ENCODE data around the gene NTSR2. TPM values are rescaled to one million over a fixed set of nuclear protein-coding genes. Genes with fewer than 3 reads are reported as not detected.

The NTSR2 gene
- total RNA-seq, 1 donor from 2014 or later, result not detected

- H3K9me3 Mint-ChIP-seq (ENCODE audit: unreplicated experiment), result peaks cover 3% of the 10 kb centered on the region
- TF ChIP-seq EZH2 (IDR thresholded peaks at IDR 0.05; ENCODE audit: insufficient read depth, low read length) (no peak), CTCF (IDR thresholded peaks at IDR 0.05; ENCODE audit: insufficient read depth, low read depth, low read length) (no peak)
- Histone ChIP-seq H3K27ac (ENCODE audit: low read depth, low read length) (no peak overlapping the region), H3K36me3 (ENCODE audit: insufficient read depth, low read length) (no peaks in the 10 kb centered on the region), H3K79me2 (ENCODE audit: insufficient read depth, low read length) (no peaks in the 10 kb centered on the region), H3K9ac (ENCODE audit: low read length) (no peak overlapping the region), H4K20me1 (ENCODE audit: insufficient read depth, low read length) (no peaks in the 10 kb centered on the region), H3K27me3 (ENCODE audit: insufficient read depth, low read length) (peaks cover 37% of the 10 kb centered on the region), H3K4me3 (ENCODE audit: insufficient read depth, low read depth, low read length) (no peak overlapping the region), H2AFZ (ENCODE audit: low read depth, low read length) (no peak overlapping the region), H3K9me3 (ENCODE audit: insufficient read depth, low read depth, low read length) (no peaks in the 10 kb centered on the region), H3K4me2 (ENCODE audit: low read length) (no peak overlapping the region), H3K4me1 (ENCODE audit: insufficient read depth, low read length) (peaks cover 6% of the 10 kb centered on the region)
- no peak overlapping the region for H3K4me3 Mint-ChIP-seq (ENCODE audit: unreplicated experiment)
- H3K4me1 Mint-ChIP-seq (ENCODE audit: low read depth, unreplicated experiment), result peaks cover 20% of the 10 kb centered on the region
- DNase-seq (ENCODE audit: low read depth), result no peak
- H3K27ac Mint-ChIP-seq (ENCODE audit: unreplicated experiment), result no peak overlapping the region
- FAIRE-seq, result no peak
- H3K27me3 Mint-ChIP-seq (ENCODE audit: low read depth, unreplicated experiment), result peaks cover 49% of the 10 kb centered on the region
- H3K36me3 Mint-ChIP-seq (ENCODE audit: low read depth, unreplicated experiment), result no peaks in the 10 kb centered on the region
Observed at GRCh38 chr2:11679486-11680181, 9.6 kb upstream of the NTSR2 start.

- no peaks in the 10 kb centered on the region for H3K79me2 ChIP-seq (ENCODE audit: insufficient read depth, low read length)
- H3K4me2 ChIP-seq (ENCODE audit: low read length), result no peak overlapping the region
- H3K27me3 ChIP-seq (ENCODE audit: insufficient read depth, low read length), result peaks cover 36% of the 10 kb centered on the region
- peaks cover 3% of the 10 kb centered on the region for H3K9me3 Mint-ChIP-seq (ENCODE audit: unreplicated experiment)
- no peaks in the 10 kb centered on the region for H3K9me3 ChIP-seq (ENCODE audit: insufficient read depth, low read depth, low read length)
- no peak overlapping the region for H3K27ac Mint-ChIP-seq (ENCODE audit: unreplicated experiment)
- DNase-seq (ENCODE audit: low read depth), result no peak
- no peak overlapping the region for H3K9ac ChIP-seq (ENCODE audit: low read length)
- TF ChIP-seq CTCF (IDR thresholded peaks at IDR 0.05; ENCODE audit: insufficient read depth, low read depth, low read length) (no peak), EZH2 (IDR thresholded peaks at IDR 0.05; ENCODE audit: insufficient read depth, low read length) (no peak)
- peaks cover 47% of the 10 kb centered on the region for H3K27me3 Mint-ChIP-seq (ENCODE audit: low read depth, unreplicated experiment)
- no peaks in the 10 kb centered on the region for H3K36me3 ChIP-seq (ENCODE audit: insufficient read depth, low read length)
- no peak overlapping the region for H2AFZ ChIP-seq (ENCODE audit: low read depth, low read length)
- H3K4me3 Mint-ChIP-seq (ENCODE audit: unreplicated experiment), result no peak overlapping the region
- H3K4me3 ChIP-seq (ENCODE audit: insufficient read depth, low read depth, low read length), result no peak overlapping the region
- peaks cover 20% of the 10 kb centered on the region for H3K4me1 Mint-ChIP-seq (ENCODE audit: low read depth, unreplicated experiment)
- H3K4me1 ChIP-seq (ENCODE audit: insufficient read depth, low read length), result peaks cover 6% of the 10 kb centered on the region
- no peak for FAIRE-seq
- H3K27ac ChIP-seq (ENCODE audit: low read depth, low read length), result no peak overlapping the region
- no peaks in the 10 kb centered on the region for H3K36me3 Mint-ChIP-seq (ENCODE audit: low read depth, unreplicated experiment)
- H4K20me1 ChIP-seq (ENCODE audit: insufficient read depth, low read length), result no peaks in the 10 kb centered on the region
Observed at GRCh38 chr2:11679016-11679415, 9.0 kb upstream of the NTSR2 start.

GRCh38 chr2:11678306-11678960 is 8.4 kb upstream of the NTSR2 start:
- H3K36me3 ChIP-seq (ENCODE audit: insufficient read depth, low read length), result no peaks in the 10 kb centered on the region
- H3K9me3 ChIP-seq (ENCODE audit: insufficient read depth, low read depth, low read length), result no peaks in the 10 kb centered on the region
- DNase-seq (ENCODE audit: low read depth), result no peak
- H3K27me3 ChIP-seq (ENCODE audit: insufficient read depth, low read length), result peaks cover 31% of the 10 kb centered on the region
- no peak for FAIRE-seq
- H2AFZ ChIP-seq (ENCODE audit: low read depth, low read length), result no peak overlapping the region
- H3K27me3 Mint-ChIP-seq (ENCODE audit: low read depth, unreplicated experiment), result peaks cover 46% of the 10 kb centered on the region
- H3K36me3 Mint-ChIP-seq (ENCODE audit: low read depth, unreplicated experiment), result no peaks in the 10 kb centered on the region
- H3K4me3 ChIP-seq (ENCODE audit: insufficient read depth, low read depth, low read length), result no peak overlapping the region
- H3K4me1 ChIP-seq (ENCODE audit: insufficient read depth, low read length), result peaks cover 6% of the 10 kb centered on the region
- peaks cover 20% of the 10 kb centered on the region for H3K4me1 Mint-ChIP-seq (ENCODE audit: low read depth, unreplicated experiment)
- no peak overlapping the region for H3K9ac ChIP-seq (ENCODE audit: low read length)
- H3K4me3 Mint-ChIP-seq (ENCODE audit: unreplicated experiment), result no peak overlapping the region
- H3K9me3 Mint-ChIP-seq (ENCODE audit: unreplicated experiment), result peaks cover 3% of the 10 kb centered on the region
- no peak overlapping the region for H3K4me2 ChIP-seq (ENCODE audit: low read length)
- TF ChIP-seq EZH2 (IDR thresholded peaks at IDR 0.05; ENCODE audit: insufficient read depth, low read length), result no peak
- TF ChIP-seq CTCF (IDR thresholded peaks at IDR 0.05; ENCODE audit: insufficient read depth, low read depth, low read length), result no peak
- H3K27ac ChIP-seq (ENCODE audit: low read depth, low read length), result no peak overlapping the region
- no peak overlapping the region for H3K27ac Mint-ChIP-seq (ENCODE audit: unreplicated experiment)
- no peaks in the 10 kb centered on the region for H4K20me1 ChIP-seq (ENCODE audit: insufficient read depth, low read length)
- H3K79me2 ChIP-seq (ENCODE audit: insufficient read depth, low read length), result no peaks in the 10 kb centered on the region
